GM23248 (cell line): Measurements from ENCODE around the gene MEIS2.

Source experiments
- EZH2 ChIP-seq: fragments of 200-600 bp; sonication (generic); IDR thresholded peaks from 2 replicates; pipeline ENCODE4 v1.6.1; 2018; ENCODE audit warnings: antibody characterized with exemption, mild to moderate bottlenecking; ENCODE audit not compliant: insufficient read depth, poor library complexity, severe bottlenecking
- EZH2phosphoT487 ChIP-seq: fragments of 200-600 bp; sonication (generic); IDR thresholded peaks from 2 replicates; pipeline ENCODE4 v1.6.1; 2018; ENCODE audit warnings: antibody characterized with exemption, moderate library complexity, mild to moderate bottlenecking, low read depth; ENCODE audit not compliant: insufficient read depth

DNA sequence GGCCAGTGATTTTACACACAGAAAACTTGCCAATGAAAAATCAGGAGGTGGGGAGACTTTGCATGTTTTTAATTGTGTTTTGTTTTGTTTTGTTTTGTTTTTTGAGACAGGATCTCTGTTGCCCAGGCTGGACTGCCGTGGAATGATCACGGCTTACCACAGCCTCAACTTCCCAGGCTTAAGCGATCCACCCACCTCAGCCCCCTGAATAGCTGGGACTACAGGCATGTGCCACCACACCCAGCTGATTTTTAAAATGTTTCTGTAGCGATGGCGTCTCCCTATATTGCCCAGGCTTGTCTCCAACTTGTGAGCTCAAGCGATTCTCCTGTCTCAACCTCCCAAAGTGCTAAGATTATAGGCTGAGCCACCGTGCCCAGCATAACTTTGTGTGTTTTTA lies 46.0 kb downstream of the MEIS2 start:
- TF ChIP-seq EZH2 (no peak), EZH2phosphoT487 (no peak)
